Hepatocyte (in vitro differentiated cells): ENCODE data around the gene CLN5. TPM values are rescaled to one million over a fixed set of nuclear protein-coding genes. Genes with fewer than 3 reads are reported as not detected.
A peak's percentile ranks its signal among the peaks of the same experiment; 100 is the strongest.

Source experiments
- DNase-seq: peaks from one replicate; pipeline ENCODE4 v3.0.0-alpha.2; 2016; ENCODE audit warnings: low spot score
- H2AFZ ChIP-seq: fragments of 200-600 bp; sonication (generic); 2 replicates; pipeline ENCODE4 v1.6.0; 2016; ENCODE audit warnings: antibody characterized with exemption, mild to moderate bottlenecking
- H3K27ac ChIP-seq: fragments of 200-600 bp; sonication (generic); 2 replicates; pipeline ENCODE4 v1.5.1; 2016; ENCODE audit warnings: mild to moderate bottlenecking
- H3K27me3 ChIP-seq: fragments of 200-600 bp; sonication (generic); 2 replicates; pipeline ENCODE4 v1.6.1; 2016
- H3K36me3 ChIP-seq: fragments of 200-600 bp; sonication (generic); replicated peaks from 2 replicates; pipeline ENCODE4 v1.5.1; 2016; ENCODE audit warnings: low read depth; ENCODE audit not compliant: insufficient read depth
- H3K4me1 ChIP-seq: fragments of 200-600 bp; sonication (generic); 2 replicates; pipeline ENCODE4 v1.5.1; 2016; ENCODE audit warnings: mild to moderate bottlenecking, moderate library complexity; ENCODE audit not compliant: insufficient read depth
- H3K4me2 ChIP-seq: fragments of 200-600 bp; sonication (generic); 2 replicates; pipeline ENCODE4 v1.6.0; 2016
- H3K4me3 ChIP-seq: fragments of 200-600 bp; sonication (generic); 2 replicates; pipeline ENCODE4 v1.5.1; 2016; ENCODE audit warnings: mild to moderate bottlenecking
- H3K79me2 ChIP-seq: fragments of 200-600 bp; sonication (generic); 2 replicates; pipeline ENCODE4 v1.6.0; 2017; ENCODE audit warnings: mild to moderate bottlenecking
- H3K9me2 ChIP-seq: fragments of 200-600 bp; sonication (generic); replicated peaks from 2 replicates; pipeline ENCODE4 v1.6.0; 2017; ENCODE audit warnings: mild to moderate bottlenecking; ENCODE audit not compliant: insufficient read depth
- H3K9me3 ChIP-seq: fragments of 200-600 bp; sonication (generic); 2 replicates; pipeline ENCODE4 v1.5.1; 2016; ENCODE audit warnings: low read depth, mild to moderate bottlenecking
- H4K20me1 ChIP-seq: fragments of 200-600 bp; sonication (generic); 2 replicates; pipeline ENCODE4 v1.6.0; 2016; ENCODE audit warnings: mild to moderate bottlenecking; ENCODE audit not compliant: insufficient read depth, poor library complexity, severe bottlenecking
- CTCF ChIP-seq: fragments of 200-600 bp; sonication (generic); IDR thresholded peaks from 2 replicates; pipeline ENCODE4 v1.5.1; 2016; ENCODE audit warnings: antibody characterized with exemption, mild to moderate bottlenecking; ENCODE audit not compliant: poor library complexity
- EZH2 ChIP-seq: fragments of 200-600 bp; sonication (generic); IDR thresholded peaks from 2 replicates; pipeline ENCODE4 v1.6.1; 2016; ENCODE audit warnings: antibody characterized with exemption, mild to moderate bottlenecking, borderline replicate concordance
- EZH2phosphoT487 ChIP-seq: fragments of 200-600 bp; sonication (generic); IDR thresholded peaks from one replicate; pipeline ENCODE4 v1.6.1; 2018; ENCODE audit warnings: antibody characterized with exemption, mild to moderate bottlenecking, low read depth, moderate library complexity; ENCODE audit not compliant: unreplicated experiment, severe bottlenecking
- WGBS: methylation state at CpG from one replicate; pipeline ENCODE4 v1.1.6; 2016; ENCODE audit warnings: low lambda C conversion rate; ENCODE audit errors: missing lambda C conversion rate; 5-methylcytosine and 5-hydroxymethylcytosine counted together
- polyA plus RNA-seq: library from polyadenylated mRNA; unstranded; fragments of >200 nt; fragmentation: Nextera tagmentation; extraction: Ambion mirVana; gene quantifications from 2 replicates; pipeline ENCODE4 v1.2.1, GENCODE V29; 2016
- total RNA-seq: library from RNA; depleted of rRNA; stranded (reverse); fragments of >200 nt; gene quantifications from 2 replicates; pipeline ENCODE4 v1.2.3, GENCODE V29; 2014

Gene CLN5
- total and polyA plus RNA-seq, 2 experiments from 2014 or later, result 31.5 to 45.2 TPM

- 92% methylated on average over 6 of the region's 6 CpGs for WGBS
- H2AFZ ChIP-seq, result no peak overlapping the region
These were observed 17.8 kb upstream of the CLN5 start for GRCh38 chr13:76973920-76974617.

DNA sequence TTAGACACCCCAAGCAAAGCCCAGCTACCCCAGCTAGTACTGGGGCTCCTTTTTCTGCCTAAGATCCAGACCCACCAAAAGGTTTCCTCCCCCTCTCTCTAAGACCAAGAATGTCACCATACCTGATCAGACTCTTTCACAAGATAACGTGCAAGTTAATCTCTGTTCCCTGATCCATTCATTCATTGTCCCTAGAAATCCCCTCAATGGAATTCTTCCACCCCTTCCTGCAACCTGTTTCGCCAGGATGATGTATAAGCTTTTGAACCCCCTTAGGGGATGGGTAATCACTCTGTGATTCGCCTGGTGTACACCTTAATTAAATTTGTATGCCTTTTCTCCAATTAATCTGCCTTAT, 17.3 kb upstream of the CLN5 start:
- H3K4me1 ChIP-seq, result no peaks in the 10 kb centered on the region
- no peaks in the 10 kb centered on the region for H3K79me2 ChIP-seq
- H3K4me2 ChIP-seq, result no peak overlapping the region
- H4K20me1 ChIP-seq, result no peaks in the 10 kb centered on the region
- no peak overlapping the region for H3K27ac ChIP-seq
- no peak overlapping the region for H3K4me3 ChIP-seq
- TF ChIP-seq EZH2phosphoT487, result no peak
- TF ChIP-seq CTCF, result no peak
- TF ChIP-seq EZH2, result no peak
- H3K27me3 ChIP-seq, result no peaks in the 10 kb centered on the region
- H3K9me2 ChIP-seq, result no peaks in the 10 kb centered on the region
- WGBS, result 91% methylated on average over 3 of the region's 3 CpGs
- no peaks in the 10 kb centered on the region for H3K36me3 ChIP-seq
- H3K9me3 ChIP-seq, result no peaks in the 10 kb centered on the region
- no peak for DNase-seq
- no peak overlapping the region for H2AFZ ChIP-seq

More at GRCh38 chr13:76973920-76974617, 17.8 kb upstream of the CLN5 start:
- no peaks in the 10 kb centered on the region for H3K4me1 ChIP-seq
- H3K36me3 ChIP-seq, result no peaks in the 10 kb centered on the region
- no peak for DNase-seq
- no peaks in the 10 kb centered on the region for H3K27me3 ChIP-seq
- no peak overlapping the region for H3K27ac ChIP-seq
- no peaks in the 10 kb centered on the region for H4K20me1 ChIP-seq
- no peaks in the 10 kb centered on the region for H3K79me2 ChIP-seq
- TF ChIP-seq CTCF (no peak), EZH2 (no peak), EZH2phosphoT487 (no peak)
- no peak overlapping the region for H3K4me2 ChIP-seq
- no peak overlapping the region for H3K4me3 ChIP-seq
- H3K9me3 ChIP-seq, result no peaks in the 10 kb centered on the region
- H3K9me2 ChIP-seq, result no peaks in the 10 kb centered on the region

- Histone ChIP-seq H3K9me3 (no peaks in the 10 kb centered on the region), H4K20me1 (no peaks in the 10 kb centered on the region), H3K27ac (peak overlapping the region; percentile 48), H3K79me2 (no peaks in the 10 kb centered on the region), H3K4me3 (no peak overlapping the region), H3K4me1 (peaks cover 6% of the 10 kb centered on the region), H3K4me2 (no peak overlapping the region), H3K36me3 (no peaks in the 10 kb centered on the region), H2AFZ (no peak overlapping the region), H3K27me3 (peaks cover 5% of the 10 kb centered on the region), H3K9me2 (no peaks in the 10 kb centered on the region)
- no peak for DNase-seq
- WGBS, result 95% methylated on average over 6 of the region's 6 CpGs
- no peak for TF ChIP-seq EZH2phosphoT487
- TF ChIP-seq EZH2, result no peak
These were observed 16.0 kb upstream of the CLN5 start for GRCh38 chr13:76975863-76976262.

DNA sequence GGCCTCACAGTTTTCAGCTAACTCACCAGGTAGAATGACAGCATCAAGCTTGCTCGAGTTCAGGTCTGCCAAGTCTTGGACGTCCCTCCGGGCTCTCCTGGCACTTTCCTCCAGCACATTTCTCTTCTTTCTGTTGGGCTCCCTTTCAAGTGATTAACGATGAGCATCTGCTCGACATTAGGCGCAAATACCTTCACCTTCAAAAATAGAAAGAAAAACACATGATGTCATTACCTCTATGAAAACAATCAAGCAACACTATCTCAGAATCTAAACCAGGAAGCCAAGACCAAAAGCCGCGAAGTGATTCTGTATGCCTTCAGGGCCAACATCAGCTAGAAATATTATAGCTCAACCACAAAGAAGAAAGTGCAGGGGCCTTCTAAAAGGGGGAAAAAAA, 15.4 kb upstream of the CLN5 start:
- no peak overlapping the region for H2AFZ ChIP-seq
- H3K27me3 ChIP-seq, result peaks cover 11% of the 10 kb centered on the region
- no peaks in the 10 kb centered on the region for H3K36me3 ChIP-seq
- H4K20me1 ChIP-seq, result no peaks in the 10 kb centered on the region
- H3K79me2 ChIP-seq, result no peaks in the 10 kb centered on the region
- TF ChIP-seq EZH2 (no peak), CTCF (no peak), EZH2phosphoT487 (no peak)
- DNase-seq, result no peak
- no peaks in the 10 kb centered on the region for H3K9me2 ChIP-seq
- H3K27ac ChIP-seq, result peak overlapping the region; percentile 48
- H3K4me1 ChIP-seq, result peaks cover 6% of the 10 kb centered on the region
- no peak overlapping the region for H3K4me3 ChIP-seq
- H3K4me2 ChIP-seq, result no peak overlapping the region
- no peaks in the 10 kb centered on the region for H3K9me3 ChIP-seq
- 54% methylated on average over 8 of the region's 8 CpGs for WGBS
